ENCODE results near the gene DBNDD1.
A peak's percentile ranks its signal among the peaks of the same experiment; 100 is the strongest.

DBNDD1 gene

DNA sequence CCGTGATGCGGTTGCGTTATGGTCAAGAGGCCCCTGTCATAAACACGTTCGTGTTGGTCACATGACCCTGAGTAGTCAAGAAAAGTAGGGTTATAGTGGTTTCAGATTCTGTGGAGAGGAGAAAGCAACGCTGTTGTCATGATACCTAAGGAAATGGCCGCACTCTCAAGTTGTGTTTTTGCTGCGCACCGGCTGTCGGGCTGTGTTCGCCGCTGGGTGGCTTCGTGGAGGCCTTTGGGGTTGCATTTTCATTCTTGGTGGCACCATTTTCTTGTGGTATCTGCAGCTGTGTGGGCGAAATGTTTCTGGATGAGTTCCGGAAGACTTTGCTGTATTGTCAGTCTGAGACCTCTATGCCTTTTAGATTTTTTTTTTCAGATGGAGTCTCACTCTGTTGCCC, 35.7 kb downstream of the DBNDD1 start:
- TF ChIP-seq, protein P1, sequence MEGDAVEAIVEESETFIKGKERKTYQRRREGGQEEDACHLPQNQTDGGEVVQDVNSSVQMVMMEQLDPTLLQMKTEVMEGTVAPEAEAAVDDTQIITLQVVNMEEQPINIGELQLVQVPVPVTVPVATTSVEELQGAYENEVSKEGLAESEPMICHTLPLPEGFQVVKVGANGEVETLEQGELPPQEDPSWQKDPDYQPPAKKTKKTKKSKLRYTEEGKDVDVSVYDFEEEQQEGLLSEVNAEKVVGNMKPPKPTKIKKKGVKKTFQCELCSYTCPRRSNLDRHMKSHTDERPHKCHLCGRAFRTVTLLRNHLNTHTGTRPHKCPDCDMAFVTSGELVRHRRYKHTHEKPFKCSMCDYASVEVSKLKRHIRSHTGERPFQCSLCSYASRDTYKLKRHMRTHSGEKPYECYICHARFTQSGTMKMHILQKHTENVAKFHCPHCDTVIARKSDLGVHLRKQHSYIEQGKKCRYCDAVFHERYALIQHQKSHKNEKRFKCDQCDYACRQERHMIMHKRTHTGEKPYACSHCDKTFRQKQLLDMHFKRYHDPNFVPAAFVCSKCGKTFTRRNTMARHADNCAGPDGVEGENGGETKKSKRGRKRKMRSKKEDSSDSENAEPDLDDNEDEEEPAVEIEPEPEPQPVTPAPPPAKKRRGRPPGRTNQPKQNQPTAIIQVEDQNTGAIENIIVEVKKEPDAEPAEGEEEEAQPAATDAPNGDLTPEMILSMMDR (IDR thresholded peaks at IDR 0.05; ENCODE audit: control extremely low read depth, extremely low read depth, low read depth, missing control alignments): no peak
- no peak for DNase-seq (ENCODE audit: extremely low spot score)
- ChIA-PET CTCF (interaction anchor here (1.3 kb wide), 1 partner anchor 11 kb away, joined by 3 read pairs; no protein-coding TSS in a partner anchor), POLR2A (no interaction called here)

- CTCF ChIA-PET: interaction anchor here (1.5 kb wide), 1 partner anchor 122 kb away, joined by 4 read pairs; no protein-coding TSS in a partner anchor
- no peak for DNase-seq (ENCODE audit: extremely low spot score)
- TF ChIP-seq, protein P1 (IDR thresholded peaks at IDR 0.05; ENCODE audit: control extremely low read depth, extremely low read depth, low read depth, missing control alignments): no peak
- POLR2A ChIA-PET: no interaction called here
Observed at GRCh38 chr16:89982318-89982717, 36.9 kb downstream of the DBNDD1 start.

GRCh38 chr16:89981414-89981813, 37.8 kb downstream of the DBNDD1 start:
- DNase-seq (ENCODE audit: extremely low spot score): peak; percentile 67
- CTCF ChIA-PET: interaction anchor here (0.7 to 1.5 kb wide), 3 partner anchors 17 to 121 kb away, joined by 3 to 4 read pairs (median 3); no protein-coding TSS in a partner anchor
- POLR2A ChIA-PET: interaction anchor here (1.0 kb wide), 1 partner anchor 68 kb away, joined by 3 read pairs; no protein-coding TSS in a partner anchor
- TF ChIP-seq, protein P1 (IDR thresholded peaks at IDR 0.05; ENCODE audit: control extremely low read depth, extremely low read depth, low read depth, missing control alignments): no peak

GRCh38 chr16:89974870-89975269, 44.4 kb downstream of the DBNDD1 start:
- POLR2A ChIA-PET: interaction anchor here (0.5 kb wide), 1 partner anchor 46 kb away, joined by 4 read pairs; no protein-coding TSS in a partner anchor
- CTCF ChIA-PET: interaction anchor here (0.6 to 1.3 kb wide), 3 partner anchors 12 to 1435 kb away, joined by 3 read pairs; no protein-coding TSS in a partner anchor
- TF ChIP-seq, protein P1 (IDR thresholded peaks at IDR 0.05; ENCODE audit: control extremely low read depth, extremely low read depth, low read depth, missing control alignments): no peak
- DNase-seq (ENCODE audit: extremely low spot score): no peak

DNA sequence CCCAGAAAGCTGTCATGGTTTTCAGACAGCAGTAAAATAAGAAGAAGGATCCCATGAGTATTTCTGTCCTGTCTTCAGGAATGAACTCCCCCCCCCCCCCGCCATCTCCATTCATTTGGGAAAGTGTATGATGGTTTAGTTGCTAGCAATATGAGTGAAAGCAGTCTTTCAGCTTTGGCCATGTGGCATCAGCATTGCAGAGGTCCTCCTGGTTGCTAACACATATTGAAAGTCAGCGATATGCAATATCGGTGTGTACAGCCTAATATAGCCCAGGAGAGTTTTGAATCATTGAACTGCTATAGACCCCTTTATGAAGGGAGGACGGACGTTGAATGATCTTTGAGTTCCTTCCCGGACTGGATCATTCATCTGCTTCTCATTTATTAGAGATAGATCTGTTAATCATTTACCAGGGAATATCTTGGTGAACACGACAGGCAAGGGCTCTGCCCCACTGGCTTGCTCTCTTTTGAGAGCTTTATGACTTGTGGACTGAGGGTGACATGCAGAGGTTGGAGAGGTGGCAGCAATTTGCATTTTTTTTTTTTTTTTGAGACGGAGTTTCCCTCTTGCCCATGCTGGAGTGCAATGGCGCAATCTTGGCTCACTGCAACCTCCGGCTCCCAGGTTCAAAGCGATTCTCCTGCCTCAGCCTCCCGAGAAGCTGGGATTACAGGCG, 45.5 kb downstream of the DBNDD1 start:
- no peak for DNase-seq (ENCODE audit: extremely low spot score)
- TF ChIP-seq, protein P1 (IDR thresholded peaks at IDR 0.05; ENCODE audit: control extremely low read depth, extremely low read depth, low read depth, missing control alignments): no peak
- ChIA-PET POLR2A (interaction anchor here (0.7 to 1.0 kb wide), 2 partner anchors 20 to 32 kb away, joined by 3 read pairs; no protein-coding TSS in a partner anchor), CTCF (interaction anchor here (1.2 kb wide), 1 partner anchor 13 kb away, joined by 3 read pairs; no protein-coding TSS in a partner anchor)

DNA sequence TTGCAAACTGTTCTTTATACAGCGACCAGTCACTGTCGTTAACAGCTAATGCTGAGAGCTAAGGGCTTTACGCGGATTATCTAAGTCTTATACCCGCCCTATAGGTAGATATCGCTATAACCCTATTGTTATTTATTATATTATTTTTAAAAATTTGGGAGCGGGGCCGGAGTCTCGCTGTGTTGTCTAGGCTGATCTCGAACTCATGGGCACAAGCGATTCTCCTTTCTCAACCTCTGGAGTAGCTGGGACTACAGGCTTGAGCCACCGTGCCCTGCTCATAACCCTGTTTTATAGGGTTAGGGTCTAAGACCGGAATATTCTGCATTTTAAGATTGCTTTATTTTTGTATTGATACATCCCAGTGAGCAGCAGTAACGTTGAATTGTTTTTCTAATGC, 46.0 kb downstream of the DBNDD1 start:
- CTCF ChIA-PET: interaction anchor here (0.8 kb wide), 1 partner anchor 15 kb away, joined by 3 read pairs; no protein-coding TSS in a partner anchor
- POLR2A ChIA-PET: interaction anchor here (1.0 kb wide), 1 partner anchor 20 kb away, joined by 3 read pairs; no protein-coding TSS in a partner anchor
- TF ChIP-seq, protein P1 (IDR thresholded peaks at IDR 0.05; ENCODE audit: control extremely low read depth, extremely low read depth, low read depth, missing control alignments): no peak
- no peak for DNase-seq (ENCODE audit: extremely low spot score)
